Lung (tissue), 12 donors: ENCODE measurements around the gene PDRG1. TPM values are rescaled to one million over a fixed set of nuclear protein-coding genes. Genes with fewer than 3 reads are reported as not detected.

Experiments used
- ATAC-seq: fragments of 200-7000 bp; cut with Tn5 transposase; one replicate; pipeline ENCODE4 v1.9.1; 2020; ENCODE audit warnings: moderate number of reproducible peaks; ENCODE audit not compliant: insufficient read depth, low FRiP score
- DNase-seq, 3 donors: peaks; one replicate each; pipeline ENCODE4 v3.0.0-alpha.2; 2013 to 2017
- H3K27ac ChIP-seq, 2 donors: one replicate each; pipeline ENCODE4 v1.5.1; 2013; ENCODE audit warnings: mild to moderate bottlenecking in 2 of 2, moderate library complexity in 2 of 2, control low read depth in 1 of 2, inconsistent platforms in 1 of 2, low read depth in 1 of 2, low read length in 1 of 2
- H3K27me3 ChIP-seq, 3 donors: one replicate each; pipeline ENCODE4 v1.5.1; 2013; ENCODE audit warnings: low read length in 2 of 3; ENCODE audit not compliant: control insufficient read depth in 3 of 3, insufficient read depth in 3 of 3
- H3K36me3 ChIP-seq, 4 donors: one replicate each; pipeline ENCODE4 v1.5.1; 2013; ENCODE audit warnings: low read length in 4 of 4, mild to moderate bottlenecking in 1 of 4, moderate library complexity in 1 of 4; ENCODE audit not compliant: control insufficient read depth in 4 of 4, insufficient read depth in 4 of 4
- H3K4me1 ChIP-seq, 5 donors: one replicate each; pipeline ENCODE4 v1.5.1; 2013; ENCODE audit warnings: low read length in 5 of 5, mild to moderate bottlenecking in 2 of 5, moderate library complexity in 1 of 5; ENCODE audit not compliant: control insufficient read depth in 5 of 5, insufficient read depth in 5 of 5
- H3K4me3 ChIP-seq: one replicate; pipeline ENCODE4 v1.5.1; 2013; ENCODE audit warnings: mild to moderate bottlenecking, control low read depth, moderate library complexity
- H3K9ac ChIP-seq, 2 donors: one replicate each; pipeline ENCODE4 v1.5.1; 2013; ENCODE audit warnings: low read length in 2 of 2, control low read depth in 1 of 2; ENCODE audit not compliant: insufficient read depth in 1 of 2
- H3K9me3 ChIP-seq, 4 donors: one replicate each; pipeline ENCODE4 v1.5.1; 2013; ENCODE audit warnings: low read length in 3 of 4, mild to moderate bottlenecking in 1 of 4, moderate library complexity in 1 of 4; ENCODE audit not compliant: control insufficient read depth in 4 of 4, insufficient read depth in 3 of 4
- WGBS, 2 donors: extraction: QIAGEN DNeasy Blood & Tissue Kit; methylation state at CpG; one replicate each; pipeline ENCODE4 v1.1.7; 2013; 5-methylcytosine and 5-hydroxymethylcytosine counted together
- polyA plus RNA-seq, 2 donors: library from polyadenylated mRNA; stranded (reverse); fragments of 200-250 nt; gene quantifications; one replicate each; pipeline ENCODE4 v1.2.1, GENCODE V29; 2013
- total RNA-seq, 2 donors: library from RNA; depleted of rRNA in 1 of 2; stranded (reverse); fragments of >200 nt in 1 of 2; gene quantifications; one replicate each; pipeline ENCODE4 v1.2.1, GENCODE V29; 2014 to 2021
- TF ChIP-seq, protein P1 (sequence below): IDR thresholded peaks from 2 replicates; pipeline ENCODE4 v1.5.1; 2012; ENCODE audit warnings: mild to moderate bottlenecking; ENCODE audit errors: control extremely low read depth, extremely low read depth
- donor health status: control.
- donor health status: control.
- donor health status: Bipolar disorder and iron deficiency.
- donor health status: healthy.
- donor health status: DM: yes; HTN: yes; CAD: no.

Gene PDRG1
- total and polyA plus RNA-seq, 4 donors: 6.3 to 13.0 (median 11.5) TPM

DNA sequence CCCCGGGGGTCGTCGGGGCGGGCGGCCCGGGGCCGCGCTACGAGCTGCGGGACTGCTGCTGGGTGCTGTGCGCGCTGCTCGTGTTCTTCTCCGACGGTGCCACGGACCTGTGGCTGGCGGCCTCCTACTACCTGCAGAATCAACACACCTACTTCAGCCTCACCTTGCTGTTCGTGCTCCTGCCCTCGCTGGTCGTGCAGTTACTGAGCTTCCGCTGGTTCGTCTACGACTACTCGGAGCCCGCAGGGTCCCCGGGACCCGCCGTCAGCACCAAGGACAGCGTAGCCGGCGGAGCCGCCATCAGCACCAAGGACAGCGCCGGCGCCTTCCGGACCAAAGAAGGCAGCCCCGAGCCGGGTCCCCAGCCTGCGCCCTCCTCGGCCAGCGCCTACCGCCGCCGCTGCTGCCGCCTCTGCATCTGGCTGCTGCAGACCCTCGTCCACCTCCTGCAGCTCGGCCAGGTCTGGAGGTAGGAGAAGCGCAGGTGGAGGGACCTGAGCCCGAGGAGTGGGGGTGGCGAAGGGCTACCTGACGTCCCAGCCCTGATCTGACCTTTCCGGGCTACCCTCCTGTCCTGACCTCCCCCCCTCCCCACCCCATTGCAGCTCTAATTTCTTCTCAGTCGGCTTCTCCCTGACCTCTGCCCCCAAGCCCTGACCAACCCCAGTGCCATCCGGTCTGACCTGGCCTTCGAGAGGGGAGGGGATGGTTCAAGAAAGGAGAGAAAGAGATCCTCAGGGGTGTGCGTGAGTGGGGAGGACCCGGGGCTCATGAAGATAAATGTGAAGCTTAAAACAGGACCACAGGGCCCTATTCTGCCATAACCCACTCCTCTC is 16.7 kb upstream of the PDRG1 start:
- H3K27me3 ChIP-seq: peaks cover 3 to 16% (median 8%) of the 10 kb centered on the region in 3 donors
- no peak overlapping the region for H3K27ac ChIP-seq
- H3K9ac ChIP-seq: no peak overlapping the region
- ATAC-seq (peak; percentile 87), DNase-seq (peak; percentile 84 to 89 (median 86))
- peaks cover 0 to 6% (median 0%) of the 10 kb centered on the region in 5 donors for H3K4me1 ChIP-seq
- TF ChIP-seq, protein P1, sequence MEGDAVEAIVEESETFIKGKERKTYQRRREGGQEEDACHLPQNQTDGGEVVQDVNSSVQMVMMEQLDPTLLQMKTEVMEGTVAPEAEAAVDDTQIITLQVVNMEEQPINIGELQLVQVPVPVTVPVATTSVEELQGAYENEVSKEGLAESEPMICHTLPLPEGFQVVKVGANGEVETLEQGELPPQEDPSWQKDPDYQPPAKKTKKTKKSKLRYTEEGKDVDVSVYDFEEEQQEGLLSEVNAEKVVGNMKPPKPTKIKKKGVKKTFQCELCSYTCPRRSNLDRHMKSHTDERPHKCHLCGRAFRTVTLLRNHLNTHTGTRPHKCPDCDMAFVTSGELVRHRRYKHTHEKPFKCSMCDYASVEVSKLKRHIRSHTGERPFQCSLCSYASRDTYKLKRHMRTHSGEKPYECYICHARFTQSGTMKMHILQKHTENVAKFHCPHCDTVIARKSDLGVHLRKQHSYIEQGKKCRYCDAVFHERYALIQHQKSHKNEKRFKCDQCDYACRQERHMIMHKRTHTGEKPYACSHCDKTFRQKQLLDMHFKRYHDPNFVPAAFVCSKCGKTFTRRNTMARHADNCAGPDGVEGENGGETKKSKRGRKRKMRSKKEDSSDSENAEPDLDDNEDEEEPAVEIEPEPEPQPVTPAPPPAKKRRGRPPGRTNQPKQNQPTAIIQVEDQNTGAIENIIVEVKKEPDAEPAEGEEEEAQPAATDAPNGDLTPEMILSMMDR: no peak
- H3K4me3 ChIP-seq: peak overlapping the region; percentile 26
- peaks cover 0 to 2% (median 0%) of the 10 kb centered on the region in 4 donors for H3K9me3 ChIP-seq
- WGBS, 2 donors: 3% methylated on average over 48 to 57 of the region's 57 CpGs
- H3K36me3 ChIP-seq: no peaks in the 10 kb centered on the region

DNA sequence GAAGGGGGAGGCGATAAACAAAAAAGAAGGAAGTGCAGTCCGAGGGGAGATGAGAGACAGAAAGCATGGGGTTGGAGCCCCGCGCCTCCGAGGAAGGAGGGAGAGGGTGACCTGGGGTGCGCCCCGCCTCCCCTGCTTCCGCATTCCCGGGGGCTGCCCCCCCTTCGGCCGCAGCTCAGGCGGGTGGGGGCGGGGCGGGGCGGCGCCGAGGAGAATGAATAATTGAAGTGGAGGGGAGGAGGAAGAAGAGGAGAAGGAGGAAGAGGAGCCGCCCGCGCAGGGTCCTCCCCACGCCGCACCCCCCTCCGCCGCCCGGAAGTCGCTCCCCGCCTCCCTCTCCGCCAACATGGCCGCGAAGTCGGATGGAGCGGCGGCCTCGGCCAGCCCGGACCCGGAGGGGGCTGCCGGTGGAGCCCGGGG is 16.0 kb upstream of the PDRG1 start, which contains the start of gene XKR7:
Gene XKR7 (plus strand): TSS at position 322 of the 420 bp plus-strand sequence. CDS start 25 bp downstream, at position 347.
- DNase-seq: no peak
- Histone ChIP-seq H3K9ac (no peak within 1 kb of the TSS), H3K27me3 (peaks cover 3 to 17% (median 8%) of the 10 kb centered on the region in 3 donors), H3K36me3 (no peaks in the 10 kb centered on the region), H3K4me3 (peak within 1 kb of the TSS; percentile 26), H3K4me1 (peaks cover 0 to 6% (median 0%) of the 10 kb centered on the region in 5 donors), H3K9me3 (peaks cover 0 to 2% (median 0%) of the 10 kb centered on the region in 4 donors), H3K27ac (no peak within 1 kb of the TSS)
- no peak for ATAC-seq
- WGBS, 2 donors: 0 to 2% methylated on average over 20 to 38 of the region's 38 CpGs
- TF ChIP-seq, protein P1: no peak

DNA sequence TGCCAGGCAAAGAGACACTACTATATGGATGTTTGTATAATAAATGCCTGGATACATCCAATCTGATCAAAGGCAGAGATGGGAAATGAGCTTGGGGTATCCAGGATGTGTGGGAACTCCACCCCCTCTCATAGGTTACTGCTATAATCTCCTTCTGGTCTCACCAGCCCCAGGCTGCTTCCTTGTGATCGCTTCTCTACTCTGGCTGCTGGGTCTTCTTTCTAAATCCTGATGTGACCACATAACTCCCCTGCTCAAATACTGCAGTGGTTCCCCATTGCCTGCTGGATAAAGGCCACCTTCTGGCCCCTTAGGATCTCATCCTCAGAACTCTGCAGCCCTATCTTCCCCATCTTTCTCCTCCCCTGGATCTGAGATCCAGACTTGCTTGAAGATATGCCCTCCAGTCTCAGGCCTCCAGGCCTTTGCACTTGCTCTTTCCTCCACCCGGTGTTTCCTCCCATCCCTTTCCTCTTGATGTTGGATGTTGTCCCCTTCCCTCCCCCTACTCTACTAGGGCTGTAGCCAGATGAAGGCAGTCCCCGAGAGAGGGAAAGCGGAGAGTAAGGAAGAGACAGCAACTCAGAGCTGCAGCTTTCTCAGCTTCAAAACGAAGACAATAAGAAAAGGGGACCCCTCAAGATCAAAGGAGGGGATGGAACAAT is 15.3 kb upstream of the PDRG1 start:
- no peak overlapping the region for H3K4me3 ChIP-seq
- H3K9me3 ChIP-seq: peaks cover 0 to 2% (median 0%) of the 10 kb centered on the region in 4 donors
- no peaks in the 10 kb centered on the region for H3K36me3 ChIP-seq
- H3K4me1 ChIP-seq: peaks cover 0 to 6% (median 0%) of the 10 kb centered on the region in 5 donors
- WGBS, 2 donors: 9 to 10% methylated on average over 5 of the region's 5 CpGs
- no peak overlapping the region for H3K9ac ChIP-seq
- no peak for DNase-seq
- H3K27ac ChIP-seq: no peak overlapping the region
- peaks cover 3 to 17% (median 8%) of the 10 kb centered on the region in 3 donors for H3K27me3 ChIP-seq
- ATAC-seq: no peak
- TF ChIP-seq, protein P1: no peak
